ENCODE data around the gene SEMA7A.

SEMA7A gene

DNA sequence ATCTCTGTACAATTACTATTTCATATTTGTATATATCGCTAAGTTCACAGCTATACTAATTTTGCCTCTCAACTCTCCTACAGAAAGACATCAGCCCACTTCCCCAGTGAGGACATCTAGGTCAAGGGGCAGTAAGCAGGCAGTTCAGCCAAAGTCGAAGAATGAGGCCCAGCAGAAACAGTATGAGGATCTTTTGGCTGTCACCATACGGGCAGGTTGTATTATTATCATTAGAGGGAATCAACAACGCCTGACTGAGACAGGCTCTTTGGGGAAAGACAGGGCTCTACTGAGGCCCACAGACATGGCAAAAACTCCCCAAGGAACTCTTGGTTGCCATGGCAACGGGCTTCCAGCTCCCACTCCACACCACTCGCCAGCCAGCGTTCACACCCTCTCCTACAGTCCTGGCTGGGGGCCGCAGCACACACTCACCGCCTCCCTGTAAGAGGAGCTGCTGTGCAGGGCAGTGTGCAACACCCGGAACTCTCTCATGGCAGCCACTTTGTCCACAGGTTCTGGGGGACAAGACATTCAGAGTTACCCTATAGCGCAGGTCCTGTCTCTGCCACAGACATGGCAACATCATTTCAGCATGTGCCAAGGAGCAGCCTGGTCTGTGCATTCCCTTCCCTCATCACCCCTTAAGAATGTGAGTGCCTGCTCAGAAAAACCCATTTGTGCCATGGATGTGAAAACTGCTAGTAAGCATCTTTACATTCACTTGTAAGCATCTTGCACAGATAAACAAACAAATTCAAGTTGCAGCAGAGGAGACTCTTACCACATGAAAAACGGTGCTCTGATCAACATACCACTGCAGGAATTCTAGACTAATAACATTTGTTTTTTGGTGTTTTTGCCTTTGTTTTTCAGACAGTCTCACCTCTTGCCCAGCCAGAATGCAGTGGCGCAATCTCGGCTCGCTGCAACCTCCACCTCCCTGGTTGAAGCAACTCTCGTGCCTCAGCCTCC, 18.4 kb upstream of the SEMA7A start:
- no peak for DNase-seq (ENCODE audit: low read depth)

GRCh38 chr15:74451322-74451721, 17.6 kb upstream of the SEMA7A start:
- no peak for DNase-seq (ENCODE audit: low read depth)

DNA sequence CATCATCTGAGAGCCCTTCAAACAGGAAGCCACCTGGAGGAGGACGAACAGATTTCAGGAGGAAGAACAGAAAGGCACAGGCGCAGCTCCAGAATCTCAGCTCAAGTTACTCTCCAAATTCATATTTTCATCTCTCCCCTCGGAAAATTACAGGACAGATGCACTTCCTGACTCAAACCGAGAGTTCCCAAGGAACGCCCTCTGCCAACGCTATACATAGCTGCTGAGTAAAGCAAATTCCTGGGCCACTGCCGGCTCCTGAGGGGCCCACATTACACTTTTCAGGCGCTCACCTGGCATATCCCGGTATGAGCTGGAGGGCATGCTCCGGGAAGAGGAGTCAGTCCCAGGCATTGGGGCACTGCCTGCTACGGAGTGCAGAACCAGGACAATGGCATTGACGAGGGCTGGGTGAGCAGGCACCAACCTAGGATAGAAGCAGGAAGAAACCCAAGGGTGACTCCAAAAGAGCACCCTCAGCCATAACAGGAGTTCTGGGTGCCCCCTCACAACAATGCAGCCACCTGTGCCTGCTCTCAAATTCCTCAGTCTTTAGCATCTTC, 16.0 kb upstream of the SEMA7A start:
- DNase-seq (ENCODE audit: low read depth): no peak

DNA sequence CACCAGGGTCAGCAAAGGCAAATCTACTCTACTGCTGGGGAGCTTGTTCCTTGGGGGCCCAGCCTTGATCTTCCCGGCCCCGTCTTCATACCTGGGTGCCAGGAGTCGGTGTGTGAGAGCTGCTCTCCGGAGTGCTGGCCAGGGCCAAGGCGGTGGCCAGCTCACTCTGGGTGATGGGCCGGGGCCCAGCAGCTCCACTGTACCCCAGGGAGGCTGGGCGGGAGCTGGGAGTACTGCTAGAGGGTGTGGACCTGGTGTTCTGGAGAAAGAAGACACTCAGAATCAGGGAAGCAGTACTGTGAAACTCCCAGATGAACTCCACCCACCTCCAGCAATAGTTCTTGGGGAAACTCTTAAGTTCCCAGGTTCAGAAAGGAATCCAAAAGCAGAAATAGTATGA, 15.3 kb upstream of the SEMA7A start:
- no peak for DNase-seq (ENCODE audit: low read depth)

- DNase-seq (ENCODE audit: low read depth): no peak
Measured at GRCh38 chr15:74445816-74446763, 12.3 kb upstream of the SEMA7A start.

GRCh38 chr15:74444106-74445062, 10.6 kb upstream of the SEMA7A start:
- no peak for DNase-seq (ENCODE audit: low read depth)

DNA sequence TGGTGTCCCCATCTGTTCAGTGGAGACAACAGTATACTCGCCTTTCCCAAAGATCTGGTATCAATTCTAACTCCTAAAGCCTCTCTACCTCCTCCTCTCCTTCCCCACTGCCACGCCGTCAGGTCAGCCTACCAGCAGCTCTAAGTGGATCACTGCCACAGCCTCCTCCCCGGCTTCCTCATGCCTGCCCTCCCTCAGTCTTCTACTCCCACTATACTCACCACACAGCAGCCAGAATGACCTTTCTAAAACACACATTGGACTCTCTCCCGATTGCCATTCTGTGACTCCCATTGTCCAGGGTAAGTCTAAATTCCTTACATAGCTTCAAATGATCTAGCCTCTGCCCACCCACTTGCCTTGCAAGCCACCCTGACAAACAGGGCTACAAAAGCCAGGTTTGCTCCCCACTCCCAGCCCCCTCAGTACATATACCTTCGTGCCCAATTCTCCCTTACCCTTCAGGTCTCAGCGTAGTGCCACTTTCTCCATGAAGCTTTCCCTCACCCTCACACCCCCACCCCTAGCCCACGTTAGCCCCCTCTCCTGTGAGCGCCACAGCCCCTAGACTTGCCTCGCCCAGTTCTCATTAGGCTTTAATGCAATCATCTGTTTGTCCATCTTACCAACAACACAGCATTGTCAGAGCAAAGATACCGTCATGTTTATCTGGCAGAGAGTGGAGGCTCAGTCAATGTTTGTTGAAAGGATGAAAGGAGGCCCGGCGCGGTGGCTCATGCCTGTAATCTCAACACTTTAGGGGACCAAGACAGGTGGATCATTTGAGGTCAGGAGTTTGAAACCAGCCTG, 9.5 kb upstream of the SEMA7A start:
- DNase-seq (ENCODE audit: low read depth): peak; percentile 57

DNA sequence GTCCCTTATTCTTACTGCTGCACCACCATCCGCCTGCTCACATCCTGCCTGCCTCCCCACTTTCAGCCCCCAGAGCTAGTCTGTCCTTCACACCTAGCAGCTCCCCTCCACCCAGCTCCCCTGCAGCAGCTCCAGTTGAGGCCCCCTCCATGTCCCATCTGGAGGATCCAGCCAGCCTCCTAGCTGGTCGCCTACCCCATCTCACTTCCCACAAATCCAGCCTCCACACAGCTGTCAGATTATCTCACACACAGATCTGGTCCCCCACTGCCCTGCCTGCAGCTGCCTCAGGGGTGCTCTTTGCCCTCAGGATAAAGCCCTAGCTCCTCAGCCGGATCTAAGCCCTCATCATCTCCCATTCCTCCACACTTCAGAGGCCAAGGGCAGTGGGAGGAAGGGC, 8.8 kb upstream of the SEMA7A start:
- DNase-seq (ENCODE audit: low read depth): no peak

GRCh38 chr15:74442063-74442462, 8.3 kb upstream of the SEMA7A start:
- DNase-seq (ENCODE audit: low read depth): no peak

- DNase-seq (ENCODE audit: low read depth): no peak
Measured at GRCh38 chr15:74441248-74441941, 7.6 kb upstream of the SEMA7A start.

DNA sequence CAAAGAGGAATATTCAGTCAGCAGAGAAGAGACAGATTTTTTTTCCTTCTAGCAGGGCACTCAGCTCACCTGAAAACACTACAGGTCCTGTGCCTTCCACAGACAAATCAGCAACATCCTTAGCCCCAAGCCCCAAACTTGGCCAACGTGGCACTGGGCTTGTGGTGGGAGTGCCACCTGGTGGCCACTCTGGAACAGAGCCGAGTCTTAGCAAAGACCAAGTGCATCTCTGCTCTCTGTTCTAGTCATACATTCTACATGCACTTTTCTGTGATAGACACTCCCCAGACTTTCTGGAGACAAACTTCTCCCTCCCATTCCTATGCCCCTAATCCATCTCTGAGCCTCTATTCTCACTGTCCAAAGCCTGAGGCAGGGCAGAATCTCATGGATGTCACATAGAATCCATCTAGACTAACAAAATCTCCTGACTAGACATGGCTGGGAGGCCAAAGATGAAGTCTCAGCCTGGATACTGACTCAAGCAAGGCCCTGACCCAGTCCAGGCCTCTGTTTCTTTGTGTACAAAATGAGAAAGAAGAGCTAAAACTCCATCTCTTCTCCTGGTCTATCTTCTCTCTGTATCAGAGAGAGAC, 5.1 kb upstream of the SEMA7A start:
- peak; percentile 62 for DNase-seq (ENCODE audit: low read depth)

DNA sequence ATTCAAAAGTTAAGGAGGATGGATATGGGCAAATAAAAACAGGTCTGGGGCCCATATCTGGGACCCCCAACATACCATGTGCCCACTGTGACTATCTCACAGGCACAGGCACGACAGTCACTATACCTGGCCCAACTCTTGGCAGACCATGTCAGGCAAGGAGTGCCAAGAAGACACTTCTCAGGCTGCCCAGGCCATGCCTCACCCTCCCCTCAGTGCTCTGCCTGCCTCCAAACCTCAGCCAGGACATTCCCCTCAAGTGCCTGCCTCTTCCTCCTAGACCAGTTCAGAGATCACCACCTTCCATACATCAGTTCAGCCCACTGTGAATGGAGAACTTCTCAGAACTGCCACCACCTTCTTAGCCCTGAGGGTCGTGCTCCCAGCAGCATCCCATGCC, 4.4 kb upstream of the SEMA7A start:
- DNase-seq (ENCODE audit: low read depth): no peak

DNA sequence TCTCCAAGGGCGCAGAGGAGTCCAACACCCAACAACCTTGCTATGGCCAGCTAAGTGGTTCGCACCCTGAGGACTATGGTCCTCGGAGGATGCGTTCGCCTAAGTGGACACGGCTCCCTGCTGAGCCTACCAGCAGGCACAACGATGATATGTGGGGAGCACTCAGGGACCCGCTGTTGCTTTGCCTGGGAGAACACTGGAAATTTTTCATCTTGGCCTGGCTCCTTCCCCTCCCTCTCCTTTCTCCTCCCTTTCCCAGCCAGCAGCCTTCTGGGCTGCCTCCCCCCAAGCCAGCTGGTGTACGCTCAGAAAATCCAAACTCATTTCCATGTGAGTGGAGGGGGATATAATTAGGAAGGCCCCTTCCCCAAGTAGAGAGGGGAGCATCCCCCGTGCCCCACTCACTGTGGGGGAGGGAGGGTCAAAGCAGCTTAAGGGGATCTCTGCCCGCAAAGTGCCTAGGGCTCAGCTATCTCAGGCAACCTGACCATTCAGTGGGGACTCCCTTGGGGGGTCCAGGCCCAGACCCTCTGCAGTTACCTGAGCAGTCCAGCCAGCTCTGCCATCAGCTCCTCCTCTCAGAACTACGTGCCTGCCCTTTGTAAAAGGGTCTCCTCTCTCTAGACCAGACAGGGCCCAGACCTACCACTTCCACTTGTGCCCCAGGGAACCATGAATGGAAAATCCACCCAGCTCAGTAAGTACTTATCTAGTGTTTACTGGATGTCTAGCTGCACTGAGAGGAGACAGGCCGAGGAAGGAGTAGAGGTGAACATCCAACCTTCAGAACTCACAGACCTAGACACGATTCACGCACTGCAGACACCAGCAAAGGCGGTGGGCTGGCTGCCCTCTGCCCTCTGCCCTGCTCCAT, 742 bp upstream of the SEMA7A start:
- DNase-seq (ENCODE audit: low read depth): no peak

DNA sequence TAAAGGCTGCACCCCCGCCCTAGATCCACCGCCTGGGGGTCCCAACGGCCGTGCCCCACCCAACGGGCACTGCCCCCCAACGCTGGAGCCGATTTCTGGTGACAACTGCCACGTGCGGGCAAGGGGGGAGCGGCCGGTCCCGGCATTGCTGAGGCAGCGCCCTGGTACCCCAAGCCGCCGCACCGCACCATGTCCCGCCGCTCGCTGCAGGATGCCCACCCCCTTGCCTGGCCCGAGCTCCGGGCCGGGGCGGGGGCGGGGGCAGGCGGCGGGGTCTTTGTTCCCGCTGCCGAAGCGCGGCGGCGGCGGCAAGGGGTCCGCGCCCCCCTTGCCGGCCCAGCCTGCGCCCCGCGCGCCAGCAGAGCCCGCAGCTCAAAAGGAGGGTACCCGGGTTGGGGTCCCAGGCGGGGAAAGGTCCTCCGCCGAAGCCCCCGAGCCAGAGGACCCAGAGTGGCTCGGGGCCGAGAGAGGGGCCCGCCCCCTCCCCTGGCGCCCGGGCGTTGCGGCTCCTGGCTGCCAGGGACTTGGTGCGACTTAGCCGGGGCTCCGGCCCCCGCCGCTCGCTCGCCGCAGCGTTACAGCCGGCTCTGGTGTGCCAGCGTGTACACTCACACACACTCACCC, 678 bp downstream of the SEMA7A start:
- no peak for DNase-seq (ENCODE audit: low read depth)

DNA sequence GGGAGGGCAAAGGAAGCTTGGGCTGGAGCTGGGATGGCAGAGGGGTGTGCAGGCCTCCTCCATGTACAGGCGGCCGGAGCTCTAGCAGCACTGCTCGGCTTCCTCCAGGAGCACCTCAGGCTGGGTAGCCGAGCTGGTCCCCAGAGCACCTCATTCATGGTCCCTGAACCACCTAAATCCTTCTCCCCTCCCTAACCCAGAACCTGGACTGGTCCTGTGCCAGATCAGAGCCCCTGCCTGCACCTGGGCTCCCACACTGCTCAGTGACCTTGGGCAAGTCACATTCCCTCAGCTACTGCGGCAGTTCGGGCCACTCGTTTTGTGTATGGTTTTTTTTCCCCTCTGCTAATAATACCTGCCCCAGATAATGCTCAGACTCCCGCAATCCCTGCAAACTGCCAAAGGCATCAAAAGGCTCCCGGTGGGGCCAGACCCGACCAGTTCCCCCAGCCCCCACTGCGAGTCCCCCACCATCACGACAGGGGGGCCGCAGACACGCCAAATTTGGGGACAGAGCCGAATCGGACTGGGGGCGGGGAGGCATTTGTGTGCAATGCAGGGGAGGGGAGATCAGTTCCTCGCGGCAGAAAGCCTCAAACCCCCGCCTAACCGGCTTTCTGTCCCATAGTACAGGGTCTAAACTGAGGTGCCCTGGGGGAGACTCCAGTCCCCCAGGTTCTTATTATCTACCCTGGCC, 1.3 kb downstream of the SEMA7A start:
- no peak for DNase-seq (ENCODE audit: low read depth)

DNA sequence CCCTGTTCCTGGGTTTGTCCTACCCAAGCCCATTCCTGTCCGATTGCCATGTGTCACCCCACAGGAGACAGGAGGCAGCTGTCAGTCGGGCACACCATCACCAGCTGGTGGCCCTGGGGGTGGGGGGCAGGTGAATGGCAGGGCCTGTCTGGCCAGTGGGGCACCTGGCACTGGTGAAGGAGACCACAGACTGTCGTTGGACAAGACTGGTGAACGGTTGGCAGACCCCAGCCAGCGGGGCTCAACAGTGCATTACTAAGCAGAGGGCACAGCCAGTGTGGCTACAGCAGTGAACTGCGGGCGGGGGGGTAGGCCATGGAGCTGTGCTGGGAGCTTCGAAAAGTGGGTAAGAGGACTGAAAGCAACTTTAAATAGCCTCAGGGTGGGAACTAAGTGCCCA, 2.1 kb downstream of the SEMA7A start:
- no peak for DNase-seq (ENCODE audit: low read depth)

- no peak for DNase-seq (ENCODE audit: low read depth)
Measured at GRCh38 chr15:74431116-74431515, 2.6 kb downstream of the SEMA7A start.

All from amniotic epithelial cell (primary cell).